ENCODE data around the gene FGF19. TPM values are rescaled to one million over a fixed set of nuclear protein-coding genes. Genes with fewer than 3 reads are reported as not detected.
"Not testable (repeated sequence)": the region's sequence is repeated elsewhere in the genome, so short reads cannot be mapped to it uniquely, and the experiment has no call there.

FGF19 gene
- total RNA-seq, 1 donor from 2014 or later: 0.21 TPM

DNA sequence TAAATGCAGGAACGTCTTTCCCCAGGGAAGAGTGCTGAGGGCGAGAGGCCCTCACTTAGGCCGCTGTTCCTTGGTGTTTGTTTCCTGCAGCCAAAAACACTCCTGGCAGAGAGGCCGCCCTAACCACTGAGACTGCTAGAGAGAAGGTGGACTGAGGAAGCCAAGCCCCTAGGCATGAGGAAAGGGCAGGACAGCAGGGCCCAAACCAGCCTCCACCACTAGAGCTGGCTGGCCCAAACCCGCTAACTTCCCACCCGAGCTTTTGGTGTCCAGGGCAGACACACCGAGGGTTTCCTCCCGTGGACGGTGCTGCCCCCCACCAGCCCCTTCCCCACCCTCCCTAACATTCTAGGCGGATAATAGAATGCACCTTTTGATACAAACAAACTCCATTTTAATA lies 6.0 kb downstream of the FGF19 start:
- TF ChIP-seq, protein P1, sequence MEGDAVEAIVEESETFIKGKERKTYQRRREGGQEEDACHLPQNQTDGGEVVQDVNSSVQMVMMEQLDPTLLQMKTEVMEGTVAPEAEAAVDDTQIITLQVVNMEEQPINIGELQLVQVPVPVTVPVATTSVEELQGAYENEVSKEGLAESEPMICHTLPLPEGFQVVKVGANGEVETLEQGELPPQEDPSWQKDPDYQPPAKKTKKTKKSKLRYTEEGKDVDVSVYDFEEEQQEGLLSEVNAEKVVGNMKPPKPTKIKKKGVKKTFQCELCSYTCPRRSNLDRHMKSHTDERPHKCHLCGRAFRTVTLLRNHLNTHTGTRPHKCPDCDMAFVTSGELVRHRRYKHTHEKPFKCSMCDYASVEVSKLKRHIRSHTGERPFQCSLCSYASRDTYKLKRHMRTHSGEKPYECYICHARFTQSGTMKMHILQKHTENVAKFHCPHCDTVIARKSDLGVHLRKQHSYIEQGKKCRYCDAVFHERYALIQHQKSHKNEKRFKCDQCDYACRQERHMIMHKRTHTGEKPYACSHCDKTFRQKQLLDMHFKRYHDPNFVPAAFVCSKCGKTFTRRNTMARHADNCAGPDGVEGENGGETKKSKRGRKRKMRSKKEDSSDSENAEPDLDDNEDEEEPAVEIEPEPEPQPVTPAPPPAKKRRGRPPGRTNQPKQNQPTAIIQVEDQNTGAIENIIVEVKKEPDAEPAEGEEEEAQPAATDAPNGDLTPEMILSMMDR (conservative IDR thresholded peaks at IDR 0.05): no peak
- no peak for DNase-seq (ENCODE audit: low read depth, low spot score)
- H3K27ac Mint-ChIP-seq (ENCODE audit: unreplicated experiment): no peak overlapping the region
- no peaks in the 10 kb centered on the region for H3K36me3 Mint-ChIP-seq (ENCODE audit: low read depth)
- no peak overlapping the region for H3K4me3 Mint-ChIP-seq
- H3K27me3 Mint-ChIP-seq (ENCODE audit: low read depth): peaks cover 81% of the 10 kb centered on the region
- no peaks in the 10 kb centered on the region for H3K9me3 Mint-ChIP-seq
- H3K4me1 Mint-ChIP-seq: peaks cover 13% of the 10 kb centered on the region

DNA sequence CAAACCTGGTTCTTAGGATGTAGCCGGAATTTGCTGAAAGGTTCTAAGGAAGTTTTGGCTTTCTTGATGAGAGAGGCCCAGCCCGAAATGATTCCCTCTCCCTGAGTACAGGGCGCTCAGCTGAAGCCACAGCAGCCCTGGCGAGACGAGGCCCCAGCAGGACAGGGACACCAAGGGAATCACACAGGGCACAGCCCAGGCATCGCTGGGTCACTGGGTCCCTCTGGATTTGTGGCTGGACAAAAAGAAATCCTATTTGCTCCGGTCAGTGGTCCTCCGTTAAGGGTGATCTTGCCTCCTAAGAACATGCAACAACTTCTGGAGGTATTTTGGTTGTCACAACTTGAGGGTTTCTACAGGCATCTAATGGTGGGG lies 6.4 kb downstream of the FGF19 start:
- Mint-ChIP-seq H3K9me3 (peaks cover 2% of the 10 kb centered on the region), H3K4me3 (no peak overlapping the region), H3K36me3 (ENCODE audit: low read depth) (no peaks in the 10 kb centered on the region), H3K27ac (ENCODE audit: unreplicated experiment) (no peak overlapping the region), H3K4me1 (peaks cover 9% of the 10 kb centered on the region), H3K27me3 (ENCODE audit: low read depth) (peaks cover 79% of the 10 kb centered on the region)
- TF ChIP-seq, protein P1 (conservative IDR thresholded peaks at IDR 0.05): no peak
- DNase-seq (ENCODE audit: low read depth, low spot score): no peak

DNA sequence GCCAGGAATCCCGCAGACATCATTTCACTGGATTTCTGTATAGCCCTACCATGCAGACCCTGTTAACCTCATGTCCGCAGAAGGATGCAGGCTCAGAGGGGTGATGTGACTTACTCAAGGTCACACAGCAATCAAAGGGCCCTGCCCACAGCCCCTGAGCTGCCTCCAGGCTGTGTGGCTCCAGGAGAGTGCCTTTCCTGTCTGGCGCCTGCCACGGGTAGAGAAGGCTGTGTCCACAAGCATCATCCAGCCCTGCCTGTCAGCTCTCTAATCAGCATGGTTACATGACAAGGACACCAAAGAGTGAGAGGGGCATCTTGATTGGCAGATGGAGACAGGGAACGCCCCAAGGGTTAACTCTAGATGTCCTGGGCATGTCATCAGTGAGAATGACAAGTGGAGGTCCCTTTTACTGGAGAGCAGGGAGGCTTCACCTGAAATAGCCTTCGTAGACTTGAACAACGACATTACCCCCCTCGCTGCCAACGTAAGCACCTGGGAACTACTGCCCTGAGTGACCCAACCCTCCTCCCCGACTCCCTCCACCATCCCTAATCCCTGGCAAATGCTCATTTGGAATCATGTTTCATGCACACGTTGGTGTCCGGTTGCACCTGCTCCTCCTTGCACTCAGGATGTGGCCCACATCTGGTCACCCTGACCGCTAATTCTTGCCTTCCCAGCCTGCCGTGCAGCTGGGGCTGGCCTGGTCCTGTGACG lies 6.9 kb downstream of the FGF19 start:
- no peak overlapping the region for H3K27ac Mint-ChIP-seq (ENCODE audit: unreplicated experiment)
- no peak overlapping the region for H3K4me3 Mint-ChIP-seq
- peaks cover 78% of the 10 kb centered on the region for H3K27me3 Mint-ChIP-seq (ENCODE audit: low read depth)
- no peak for DNase-seq (ENCODE audit: low read depth, low spot score)
- peaks cover 2% of the 10 kb centered on the region for H3K9me3 Mint-ChIP-seq
- no peaks in the 10 kb centered on the region for H3K36me3 Mint-ChIP-seq (ENCODE audit: low read depth)
- peaks cover 8% of the 10 kb centered on the region for H3K4me1 Mint-ChIP-seq
- TF ChIP-seq, protein P1 (conservative IDR thresholded peaks at IDR 0.05): no peak

DNA sequence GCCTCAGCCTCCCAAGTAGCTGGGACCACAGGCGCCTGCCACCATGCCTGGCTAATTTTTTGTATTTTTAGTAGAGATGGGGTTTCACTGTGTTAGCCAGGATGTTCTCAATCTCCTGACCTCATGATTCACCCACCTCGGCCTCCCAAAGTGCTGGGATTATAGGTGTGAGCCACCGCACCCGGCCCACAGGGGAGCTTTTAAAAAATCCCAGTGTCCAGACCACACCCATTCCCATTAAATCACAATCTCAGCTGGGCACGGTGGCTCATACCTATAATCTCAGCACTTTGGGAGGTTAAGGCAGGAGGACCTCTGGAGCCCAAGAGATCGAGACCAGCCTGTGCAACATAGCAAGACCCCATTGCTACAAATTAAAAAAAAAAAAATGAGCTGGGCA lies 7.8 kb downstream of the FGF19 start:
- peaks cover 73% of the 10 kb centered on the region for H3K27me3 Mint-ChIP-seq (ENCODE audit: low read depth)
- not testable (repeated sequence) for DNase-seq (ENCODE audit: low read depth, low spot score); H3K4me3 Mint-ChIP-seq; H3K4me1 Mint-ChIP-seq; H3K9me3 Mint-ChIP-seq; H3K36me3 Mint-ChIP-seq (ENCODE audit: low read depth); H3K27ac Mint-ChIP-seq (ENCODE audit: unreplicated experiment)

DNA sequence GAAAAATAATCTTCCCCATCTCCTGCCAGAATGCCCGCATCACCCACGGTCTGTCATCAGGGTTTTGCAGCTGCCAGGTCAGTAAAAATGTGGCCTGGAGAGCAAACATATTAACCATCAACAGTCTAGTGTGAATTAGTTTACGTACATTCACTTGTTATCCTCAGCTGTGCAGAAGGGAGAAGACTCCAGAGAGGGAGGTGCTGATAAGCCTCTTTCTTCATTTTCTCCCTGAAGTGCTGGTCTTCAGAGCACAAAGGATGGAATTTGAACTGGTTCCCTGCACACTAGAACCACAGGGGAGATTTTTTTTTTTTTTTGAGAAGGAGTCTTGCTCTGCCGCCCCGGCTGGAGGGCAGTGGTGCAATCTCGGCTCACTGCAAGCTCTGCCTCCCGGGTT lies 8.2 kb downstream of the FGF19 start:
- H3K27ac Mint-ChIP-seq (ENCODE audit: unreplicated experiment): no peak overlapping the region
- no peak for DNase-seq (ENCODE audit: low read depth, low spot score)
- H3K36me3 Mint-ChIP-seq (ENCODE audit: low read depth): no peaks in the 10 kb centered on the region
- H3K4me1 Mint-ChIP-seq: peaks cover 4% of the 10 kb centered on the region
- peaks cover 72% of the 10 kb centered on the region for H3K27me3 Mint-ChIP-seq (ENCODE audit: low read depth)
- TF ChIP-seq, protein P1 (conservative IDR thresholded peaks at IDR 0.05): no peak
- H3K9me3 Mint-ChIP-seq: peaks cover 2% of the 10 kb centered on the region
- no peak overlapping the region for H3K4me3 Mint-ChIP-seq

DNA sequence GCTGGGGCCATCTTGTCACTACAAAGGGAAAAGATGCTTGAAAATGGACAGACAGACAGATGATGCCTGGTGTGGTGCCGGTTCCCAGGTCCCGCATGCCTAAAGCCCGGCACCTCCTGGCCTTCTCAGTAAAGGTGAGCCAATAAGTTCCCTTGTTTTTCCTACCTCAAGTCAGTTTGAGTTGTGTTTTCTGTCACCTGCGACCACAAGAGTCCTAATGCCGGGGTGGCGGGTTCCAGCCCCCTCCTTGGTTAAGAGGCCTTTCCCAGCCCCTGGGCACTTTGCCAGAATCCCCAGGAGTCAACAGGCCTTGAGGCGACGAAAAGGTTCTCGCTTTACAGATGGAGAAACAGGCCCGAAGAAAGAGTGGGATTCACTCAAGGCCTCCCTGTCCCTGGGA lies 9.0 kb downstream of the FGF19 start:
- no peaks in the 10 kb centered on the region for H3K36me3 Mint-ChIP-seq (ENCODE audit: low read depth)
- H3K4me3 Mint-ChIP-seq: no peak overlapping the region
- peaks cover 2% of the 10 kb centered on the region for H3K9me3 Mint-ChIP-seq
- DNase-seq (ENCODE audit: low read depth, low spot score): no peak
- H3K27me3 Mint-ChIP-seq (ENCODE audit: low read depth): peaks cover 72% of the 10 kb centered on the region
- TF ChIP-seq, protein P1 (conservative IDR thresholded peaks at IDR 0.05): no peak
- no peak overlapping the region for H3K27ac Mint-ChIP-seq (ENCODE audit: unreplicated experiment)
- H3K4me1 Mint-ChIP-seq: no peaks in the 10 kb centered on the region
